HK-2 (cell line): ENCODE data around the gene SOCS1.
"Not testable (repeated sequence)": the region's sequence is repeated elsewhere in the genome, so short reads cannot be mapped to it uniquely, and the experiment has no call there.

Experiments
- DNase-seq: peaks from one replicate; pipeline ENCODE4 v3.0.0-alpha.2; 2018; ENCODE audit not compliant: unreplicated experiment

SOCS1 gene

DNA sequence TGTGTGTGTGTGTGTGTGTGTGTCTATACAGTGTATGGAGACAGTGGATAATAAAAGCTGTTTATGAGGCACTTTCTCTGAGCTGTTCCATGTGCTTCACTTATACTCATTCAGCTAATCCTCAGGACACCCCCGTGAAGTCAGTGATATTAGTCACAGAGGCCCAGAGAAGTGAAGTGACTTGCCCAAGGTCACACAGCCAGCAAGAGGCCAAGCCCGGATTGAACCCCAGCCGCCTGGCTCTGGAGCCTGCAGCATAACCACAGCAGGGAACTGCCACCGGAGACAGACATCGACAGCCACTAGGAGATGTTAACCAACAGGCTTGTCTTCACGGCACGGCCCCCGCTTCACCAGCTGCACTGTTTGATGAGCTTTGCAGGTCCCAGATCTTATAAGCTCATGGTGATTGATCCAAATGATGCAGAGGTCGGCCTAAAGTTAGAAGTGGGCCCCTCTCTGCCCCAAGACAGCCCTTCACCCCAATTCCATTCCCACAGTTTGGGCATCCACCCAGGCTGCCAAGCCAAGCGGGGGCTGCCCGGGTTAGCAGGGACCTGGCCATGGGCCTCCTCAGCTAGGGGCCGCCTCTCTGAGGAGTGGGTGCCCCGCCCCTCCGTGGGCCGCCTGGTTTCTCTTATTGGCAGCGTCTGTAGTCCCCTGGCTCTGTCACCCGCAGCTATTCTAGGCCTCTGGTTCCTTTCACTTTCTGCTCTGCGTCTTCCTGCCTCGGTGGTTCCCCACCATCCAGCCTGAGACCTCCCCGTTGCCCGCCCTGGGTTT, 30.9 kb downstream of the SOCS1 start:
- no peak for DNase-seq

DNA sequence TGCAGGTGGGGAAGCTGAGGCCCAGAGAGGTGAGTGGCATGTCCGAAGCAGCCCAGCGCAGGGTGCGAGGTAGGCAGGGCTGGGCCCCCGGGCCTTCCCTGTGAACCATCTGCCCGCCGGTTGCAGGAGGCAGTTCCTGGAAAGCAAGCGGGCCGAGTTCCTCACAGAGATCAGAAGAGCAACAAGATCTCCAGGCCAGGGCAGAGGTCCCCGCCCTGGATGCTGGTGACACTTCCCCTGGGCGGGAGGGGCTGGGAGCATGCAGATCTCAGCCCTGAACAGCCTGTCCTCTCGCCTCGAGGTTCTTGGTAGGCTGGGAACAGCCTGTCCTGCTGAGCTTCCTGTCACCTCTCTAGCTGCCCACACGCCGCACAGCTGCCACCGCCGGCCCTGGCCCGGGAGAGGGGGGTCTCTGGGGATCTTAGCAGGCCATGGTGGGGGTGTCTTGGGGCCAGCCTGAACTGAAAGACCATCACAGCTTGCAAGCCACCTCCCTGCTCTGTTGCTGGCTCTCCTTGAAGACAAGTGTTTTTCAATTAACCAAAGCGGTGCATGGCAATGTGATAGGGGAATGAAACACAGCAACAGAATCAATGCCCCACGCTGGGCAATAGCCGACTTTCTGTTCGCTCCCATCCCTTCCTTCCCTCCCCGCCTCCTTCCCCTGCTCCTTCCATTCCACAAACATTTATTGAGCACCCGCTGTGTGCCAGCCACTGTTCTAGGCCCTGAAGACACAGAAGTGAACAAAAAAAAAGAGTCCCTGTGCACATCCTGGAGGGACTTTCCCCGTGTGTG, 31.7 kb downstream of the SOCS1 start:
- no peak for DNase-seq

DNA sequence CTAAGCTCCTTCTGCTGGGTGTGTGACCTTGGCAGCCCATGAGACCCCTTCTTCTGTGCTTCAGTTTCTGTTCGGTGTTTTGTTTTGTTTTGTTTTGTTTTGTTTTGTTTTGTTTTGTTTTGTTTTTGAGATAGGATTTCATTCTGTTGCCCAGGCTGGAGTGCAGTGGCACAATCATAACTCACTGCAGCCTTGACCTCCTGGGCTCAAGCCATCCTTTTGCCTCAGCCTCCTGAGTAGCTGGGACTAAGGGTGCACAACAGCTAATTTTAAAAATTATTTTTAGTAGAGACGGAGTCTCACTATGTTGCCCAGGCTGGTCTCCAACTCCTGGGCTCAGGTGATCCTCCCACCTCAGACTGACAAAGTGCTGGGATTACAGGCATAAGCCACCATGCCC, 35.5 kb downstream of the SOCS1 start:
- DNase-seq = not testable (repeated sequence)

DNA sequence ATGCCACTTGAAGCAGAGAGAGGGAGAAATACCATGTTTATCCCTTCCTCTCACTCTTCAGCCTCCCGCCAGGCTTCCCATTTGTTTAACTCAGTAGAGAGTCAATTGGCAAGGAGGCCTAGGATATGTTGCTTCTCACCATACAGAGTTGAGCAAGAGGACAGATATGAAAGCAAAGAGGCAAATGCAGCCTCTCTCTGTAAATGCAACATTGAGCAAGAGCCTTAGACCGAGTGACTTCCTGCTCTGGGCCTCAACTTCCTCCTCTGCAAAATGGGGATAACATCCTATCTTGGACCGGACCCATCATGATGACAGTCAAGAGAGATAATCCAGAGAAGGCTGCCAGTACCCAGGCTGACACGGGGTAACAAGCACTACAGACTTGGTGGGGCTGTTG, 36.8 kb downstream of the SOCS1 start:
- DNase-seq = no peak

DNA sequence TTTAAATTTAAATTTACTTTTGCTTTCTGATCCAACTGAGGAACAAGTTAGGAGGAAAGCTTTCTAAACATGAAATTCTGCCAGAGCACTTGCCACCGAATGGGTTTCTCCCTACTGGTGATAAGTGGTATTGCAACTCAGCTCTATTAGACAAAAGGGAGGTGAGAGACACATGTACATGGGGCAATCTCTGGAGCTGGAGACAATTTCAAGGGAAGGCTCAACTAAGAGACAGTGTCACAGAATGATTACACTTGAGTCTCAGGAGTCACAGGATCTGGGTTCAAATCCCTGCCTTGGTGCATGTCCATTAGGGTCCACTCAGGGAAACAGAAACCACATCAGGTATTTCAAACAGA, 37.4 kb downstream of the SOCS1 start:
- DNase-seq = no peak

DNA sequence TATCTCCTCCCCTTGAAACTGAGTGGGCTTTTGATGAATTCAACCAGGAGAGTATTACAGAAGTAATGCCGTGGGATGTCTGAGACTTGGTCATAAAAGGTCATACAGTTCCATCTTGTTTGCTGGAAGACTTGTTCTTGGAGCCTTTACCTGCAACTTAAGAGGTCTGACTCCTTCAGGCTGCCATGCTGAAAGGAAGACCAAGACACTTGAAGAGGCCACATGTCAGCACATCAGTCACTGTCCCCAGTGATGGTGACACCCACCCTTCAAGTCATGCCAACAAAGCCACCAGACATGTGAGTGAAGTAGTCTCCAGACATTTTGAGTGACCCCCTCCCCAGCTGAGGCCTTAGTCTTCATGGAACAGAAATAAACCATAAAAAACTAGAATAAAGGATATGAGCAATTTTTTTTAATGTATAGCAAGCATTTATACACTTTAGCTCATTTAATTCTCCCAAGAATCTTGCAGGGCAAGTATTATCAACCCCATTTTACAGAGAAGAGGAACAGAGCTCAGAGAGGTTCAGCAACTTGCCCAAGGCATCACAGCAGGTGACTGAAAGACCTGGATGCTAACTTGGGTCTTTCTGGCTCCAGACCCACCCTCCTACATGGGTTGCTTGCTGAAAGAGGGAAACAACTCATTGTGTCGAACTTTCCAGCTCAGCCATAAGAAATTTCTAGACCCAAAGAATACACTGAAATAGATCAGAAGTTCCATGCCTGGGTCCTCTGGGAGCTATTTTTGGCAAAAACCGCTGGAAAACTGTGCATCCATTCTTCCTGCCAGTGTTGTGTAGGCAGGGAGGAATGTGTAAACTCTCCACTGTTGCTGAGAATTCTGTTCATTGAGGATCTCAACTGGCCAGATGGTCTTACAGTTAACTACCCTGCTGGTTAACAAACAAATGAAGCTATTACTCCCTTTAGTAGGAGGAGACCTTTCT, 38.1 kb downstream of the SOCS1 start:
- no peak for DNase-seq

DNA sequence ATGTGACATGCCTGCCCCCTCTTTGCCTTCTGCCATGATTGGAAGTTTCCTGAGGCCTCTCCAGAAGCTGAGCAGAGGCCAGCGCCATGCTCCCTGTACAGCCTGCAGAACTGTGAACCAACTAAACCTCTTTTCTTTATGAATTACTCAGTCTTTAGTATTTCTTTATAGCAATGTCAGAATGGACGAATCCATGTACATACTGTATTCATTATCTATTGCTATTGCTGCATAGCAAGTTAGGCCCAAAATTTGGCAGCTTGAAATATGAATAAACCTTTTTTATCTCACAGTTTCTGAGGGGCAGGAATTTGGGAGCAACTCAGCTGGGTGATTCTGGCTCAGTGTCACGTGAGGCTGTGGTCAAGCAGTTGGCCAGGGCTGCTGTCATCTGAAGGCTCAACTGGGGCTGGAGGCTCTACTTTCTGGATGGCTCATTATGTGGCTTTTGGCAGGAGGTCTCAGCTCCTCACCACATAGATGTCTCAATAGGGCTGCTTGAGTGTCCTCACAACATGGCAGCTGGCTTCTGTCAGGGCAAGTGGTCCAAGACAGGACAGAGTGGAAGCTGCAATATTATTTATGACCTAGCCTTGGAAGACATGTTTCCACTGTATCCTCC, 40.0 kb downstream of the SOCS1 start:
- DNase-seq = no peak

DNA sequence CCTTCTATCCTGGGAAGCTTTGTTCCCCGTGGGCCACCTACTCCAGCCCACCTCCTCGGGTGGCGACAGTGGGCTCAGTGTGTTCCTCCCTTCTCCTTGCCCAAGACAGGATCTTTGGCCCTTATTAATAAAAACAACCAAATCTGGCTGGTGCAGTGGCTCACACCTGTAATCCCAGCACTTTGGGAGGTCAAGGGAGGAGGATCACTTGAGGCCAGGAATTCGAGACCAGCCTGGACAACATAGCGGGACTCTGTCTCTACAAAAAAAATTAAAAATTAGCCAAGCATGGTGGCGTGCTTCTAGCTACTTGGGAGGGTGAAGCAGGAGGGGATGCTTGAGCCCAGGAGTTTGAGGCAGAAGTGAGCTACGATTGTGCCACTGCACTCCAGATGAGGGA, 42.2 kb downstream of the SOCS1 start:
- no peak for DNase-seq

DNA sequence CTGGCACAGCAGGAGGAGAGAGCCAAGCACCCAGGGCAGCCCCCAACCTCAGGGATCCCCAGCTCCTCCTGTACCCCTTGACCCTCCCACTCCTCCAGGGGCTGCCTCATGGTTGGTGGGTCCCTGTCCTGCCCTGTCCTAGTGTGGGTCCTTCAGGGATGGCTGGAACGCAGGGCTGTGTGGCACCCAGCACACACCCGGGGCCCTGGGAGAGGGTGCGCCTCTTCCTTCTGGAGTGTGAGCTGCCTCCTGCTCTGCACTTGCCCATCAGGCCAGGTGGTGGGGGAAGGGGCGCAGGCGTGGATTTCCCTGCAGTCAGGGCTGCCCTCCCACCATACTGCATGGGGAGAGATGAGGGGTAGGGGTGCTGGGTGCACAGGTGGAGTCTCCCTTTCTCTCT, 42.6 kb downstream of the SOCS1 start:
- no peak for DNase-seq

DNA sequence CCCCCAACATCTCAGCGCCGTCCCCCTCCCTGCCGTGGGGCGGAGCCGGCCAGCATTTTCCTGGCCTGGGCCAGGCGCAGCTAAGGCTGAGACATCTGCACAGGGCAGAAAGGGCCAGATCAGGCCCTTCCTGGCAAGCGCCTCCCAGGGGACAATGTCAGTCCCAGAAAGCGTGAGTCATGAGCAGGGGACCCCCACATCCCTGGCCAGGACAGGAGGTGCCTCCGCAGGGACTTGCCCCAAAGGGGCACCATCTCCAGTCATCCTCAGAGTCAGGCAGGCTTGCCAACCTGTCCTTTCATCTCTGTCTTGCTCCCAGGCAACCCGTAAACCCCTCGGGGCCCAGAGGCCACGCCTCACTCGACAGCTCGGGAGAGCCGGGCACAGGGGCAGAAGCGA, 43.2 kb downstream of the SOCS1 start:
- DNase-seq = no peak

DNA sequence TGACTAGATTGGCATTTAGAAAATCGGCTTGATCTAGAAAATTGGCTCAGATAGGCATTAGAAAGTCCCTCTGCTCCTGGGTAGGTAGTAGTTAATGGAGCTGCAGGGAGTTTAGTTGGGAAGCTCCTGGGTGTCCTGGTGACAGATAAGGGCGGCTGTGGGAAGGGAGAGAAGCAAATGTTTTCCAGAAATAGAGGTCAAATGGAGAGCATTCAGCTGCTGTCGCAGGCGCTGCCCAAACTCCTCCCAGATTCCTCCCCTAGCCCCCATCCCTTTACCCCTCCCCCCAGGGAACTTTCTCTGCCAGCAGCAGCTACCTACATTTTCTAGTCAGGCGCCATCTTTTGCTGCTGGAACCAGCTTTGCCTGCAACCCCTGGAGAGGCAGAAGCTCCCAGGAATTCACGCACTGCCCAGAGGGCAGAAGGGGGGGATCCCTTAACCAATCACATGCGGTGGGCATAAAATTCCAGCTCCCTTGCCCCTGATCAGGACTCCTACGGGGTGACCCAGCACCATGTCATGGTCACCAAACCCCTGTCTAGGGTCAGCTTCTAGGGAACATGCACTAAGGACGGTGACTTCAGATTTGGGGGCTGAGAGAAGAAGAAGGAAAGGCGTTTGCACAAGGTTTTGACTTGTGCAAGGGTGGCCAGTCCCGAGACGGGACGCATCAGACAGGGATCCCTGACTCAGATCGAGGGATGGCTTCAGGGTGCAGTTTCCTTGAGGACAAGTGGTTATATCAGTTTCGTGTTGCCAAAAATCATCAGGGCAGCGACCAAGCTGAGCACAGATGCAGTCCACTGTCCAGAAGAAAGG, 43.8 kb downstream of the SOCS1 start:
- DNase-seq = no peak

DNA sequence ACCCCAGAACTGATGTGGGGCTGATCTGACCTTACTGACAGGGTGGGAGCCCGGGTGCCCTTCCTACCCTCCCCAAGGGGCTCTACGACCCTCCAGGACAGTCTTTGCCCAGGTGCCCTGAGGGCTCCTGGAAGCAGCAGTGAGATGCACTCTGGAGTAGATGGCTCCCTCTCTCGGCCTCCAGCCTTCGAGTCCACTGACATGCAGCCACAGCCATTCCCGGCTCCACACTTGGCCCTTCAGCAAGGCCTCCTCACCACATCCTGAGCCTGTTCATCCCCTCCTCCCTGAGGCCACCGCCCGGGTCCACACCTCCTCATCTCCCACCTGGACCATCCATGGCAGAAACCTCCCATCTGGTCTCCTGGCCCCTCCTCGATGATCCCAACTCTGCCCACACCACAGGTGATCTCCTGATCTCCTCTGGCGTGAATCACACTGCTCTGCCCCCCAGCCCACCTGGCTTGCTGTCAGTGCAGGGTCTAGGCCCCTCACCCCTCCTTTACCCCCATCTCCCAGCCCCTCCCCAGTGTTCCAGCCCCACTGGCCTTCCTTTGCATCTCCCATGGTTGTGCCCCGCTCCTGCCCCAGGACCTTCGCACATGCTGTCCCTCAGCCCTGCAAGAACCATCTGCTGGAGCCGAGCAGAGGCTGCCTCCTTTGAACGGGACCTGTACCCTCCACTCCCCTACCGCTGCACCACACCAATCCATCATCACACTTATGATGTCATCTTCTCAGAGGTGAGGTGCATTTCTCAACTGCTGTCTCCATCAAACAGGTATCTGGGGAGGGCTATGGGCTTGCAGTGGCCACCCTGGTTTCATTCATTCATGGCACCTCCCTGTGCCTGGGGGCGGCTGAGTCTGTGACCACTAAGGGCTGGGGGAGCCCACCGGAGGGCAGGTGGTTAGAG, 44.7 kb downstream of the SOCS1 start:
- no peak for DNase-seq

DNA sequence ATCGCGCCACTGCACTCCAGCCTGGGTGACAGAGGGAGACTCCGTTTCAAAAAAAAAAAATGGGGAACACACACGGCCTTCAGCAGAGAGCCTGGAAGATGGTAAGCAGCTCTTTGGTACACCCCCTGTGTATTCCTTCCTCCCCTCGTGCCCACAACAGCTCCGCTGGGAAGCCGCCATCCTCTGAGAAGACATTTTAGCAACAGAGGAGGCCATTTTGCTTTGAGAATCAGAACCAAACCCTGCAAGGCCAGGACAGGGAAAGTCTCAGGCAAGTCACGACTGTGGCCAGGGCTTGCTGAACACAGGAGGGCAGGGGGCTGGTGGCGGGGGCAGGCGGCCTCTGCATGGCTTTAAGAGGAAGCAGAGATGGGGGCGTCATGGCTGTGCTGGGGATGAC, 45.7 kb downstream of the SOCS1 start:
- no peak for DNase-seq

DNA sequence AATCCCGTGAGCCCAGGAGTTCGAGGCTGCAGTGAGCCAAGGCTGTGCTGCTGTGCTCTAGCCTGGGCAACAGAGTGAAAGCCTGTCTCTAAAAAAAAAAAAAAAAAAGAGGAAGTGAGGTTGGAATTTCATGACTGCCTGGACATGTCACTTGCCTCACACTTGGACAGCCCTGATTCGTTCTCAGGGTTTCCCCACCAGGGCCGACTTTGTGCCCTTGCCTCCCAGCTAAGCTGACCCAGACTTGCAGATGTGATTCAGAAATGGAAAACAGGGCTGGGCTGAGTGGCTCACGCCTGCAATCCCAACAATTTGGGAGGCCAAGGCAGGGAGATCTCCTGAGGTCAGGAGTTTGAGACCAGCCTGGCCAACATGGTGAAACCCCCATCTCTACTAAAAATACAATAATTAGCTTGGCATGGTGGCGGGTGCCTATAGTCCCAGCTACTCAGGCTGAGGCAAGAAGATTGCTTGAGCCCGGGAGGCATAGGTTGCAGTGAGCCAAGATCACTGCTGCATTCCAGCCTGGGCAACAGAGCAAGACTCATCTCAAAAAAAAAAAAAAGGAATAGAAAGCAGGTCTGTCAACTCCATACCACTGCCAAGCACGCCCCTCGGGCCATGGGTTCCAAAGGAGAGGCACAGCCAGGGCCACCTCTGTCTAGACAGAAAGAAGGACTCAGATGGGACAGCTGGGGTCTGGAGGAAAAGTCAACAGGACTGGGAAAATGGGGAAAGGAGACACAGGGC, 46.9 kb downstream of the SOCS1 start:
- no peak for DNase-seq

DNA sequence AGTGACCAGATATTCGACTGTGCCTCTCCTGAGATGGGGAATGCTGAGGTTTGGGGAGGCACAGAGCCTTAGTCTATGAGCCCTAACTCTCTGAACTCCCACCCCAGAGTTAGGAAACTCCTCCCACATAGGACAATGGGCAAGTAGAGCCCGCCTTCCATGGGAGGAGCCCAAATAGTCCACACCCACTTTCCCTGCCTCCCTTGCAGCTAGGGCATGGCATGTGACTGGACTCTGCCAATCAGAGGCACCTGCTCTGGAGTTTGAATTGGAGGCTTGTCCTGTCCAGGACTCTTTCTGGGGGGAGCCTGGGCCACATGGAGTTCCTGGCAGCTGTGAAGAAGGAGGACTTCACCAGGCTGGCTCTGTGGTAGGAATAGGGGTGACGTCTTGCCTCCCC, 48.4 kb downstream of the SOCS1 start:
- no peak for DNase-seq

DNA sequence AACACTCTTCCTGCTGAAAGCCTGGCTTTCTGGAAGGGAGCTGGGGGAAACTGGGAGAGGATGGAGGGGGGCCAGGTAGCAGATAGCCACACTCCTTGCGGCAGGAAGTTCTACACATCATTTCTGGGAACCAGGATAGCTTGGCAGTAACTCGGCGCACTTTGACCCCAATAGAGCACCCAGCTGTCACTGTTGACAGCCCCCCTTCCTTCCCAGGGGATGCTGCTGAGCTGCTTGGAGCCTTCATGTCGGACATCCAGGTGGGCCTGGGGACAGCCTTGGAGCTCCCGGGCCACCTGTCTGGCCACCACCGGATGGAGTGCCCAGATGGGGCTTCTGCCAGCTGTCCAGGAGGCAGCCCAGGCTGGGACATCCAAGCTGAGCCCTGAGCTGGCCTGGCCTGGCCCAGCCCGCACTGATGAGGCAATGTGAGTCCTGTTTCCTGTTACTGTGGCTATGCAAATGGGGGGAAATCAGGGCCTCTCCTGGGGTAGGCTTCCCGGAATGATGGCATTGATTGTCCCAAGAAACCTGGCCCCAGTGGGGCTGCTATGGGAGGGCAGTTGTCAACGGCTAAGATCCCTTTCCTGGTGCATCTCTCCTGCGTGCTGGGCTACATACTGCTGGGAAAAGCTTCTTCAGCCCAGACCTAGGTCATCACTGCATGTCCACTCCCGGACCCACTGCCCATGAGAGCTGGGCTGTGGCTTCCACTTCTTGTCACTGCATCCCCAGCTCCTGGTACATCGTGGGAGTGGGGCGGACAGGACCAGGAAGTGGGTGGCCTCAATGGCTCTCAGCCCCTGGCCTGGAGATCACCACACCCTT, 50.0 kb downstream of the SOCS1 start:
- no peak for DNase-seq

DNA sequence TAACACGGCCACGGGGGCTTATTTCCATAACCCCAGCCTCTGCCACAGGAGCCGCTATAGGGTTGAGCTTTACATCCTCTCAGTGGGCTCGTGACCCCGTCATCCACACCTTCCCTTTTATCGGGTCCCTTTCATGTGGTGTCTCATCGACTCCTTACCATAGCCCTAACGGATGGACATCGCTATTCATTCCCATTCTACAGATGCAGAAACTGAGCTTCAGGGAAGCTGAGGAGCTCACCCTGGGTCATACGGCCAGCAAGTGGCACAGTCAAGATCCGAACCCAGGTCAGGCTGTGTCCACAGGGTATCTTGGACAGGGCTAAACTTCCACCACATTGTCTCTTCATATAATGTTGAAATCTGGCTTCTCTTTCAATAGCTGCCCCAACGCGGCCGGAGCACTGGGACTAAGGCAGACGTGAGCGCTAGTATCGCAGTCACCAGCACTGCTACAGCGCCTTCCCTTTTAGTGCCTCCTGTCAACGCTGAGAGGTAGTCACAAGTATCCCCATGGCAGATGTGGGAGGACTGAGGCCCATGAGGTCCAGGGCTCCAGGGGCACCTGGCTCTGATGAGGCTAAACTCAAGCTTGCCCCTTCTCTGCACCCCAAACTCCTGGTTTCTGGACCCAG, 50.8 kb downstream of the SOCS1 start:
- no peak for DNase-seq
